ENCODE data around the gene PIK3R2.

GRCh38 chr19:18205200-18205892 is 52.4 kb downstream of the PIK3R2 start:
- no peak for TF ChIP-seq POLR2AphosphoS5 (IDR thresholded peaks at IDR 0.05; ENCODE audit: low read depth, low read length)
- no peak for TF ChIP-seq TAF1 (IDR thresholded peaks at IDR 0.05; ENCODE audit: borderline replicate concordance, insufficient read depth, low read length)
- TF ChIP-seq REST (IDR thresholded peaks at IDR 0.05; ENCODE audit: insufficient read depth in 1 of 2, low read depth in 2 of 2, low read length in 2 of 2), result no peak
- TF ChIP-seq SIN3A (IDR thresholded peaks at IDR 0.05; ENCODE audit: borderline replicate concordance, insufficient read depth, low read length), result 0 out of 2 replicates have a peak, but pooled peaks have one; percentile 47
- TF ChIP-seq FOXP2 (optimal IDR thresholded peaks at IDR 0.05; ENCODE audit: borderline replicate concordance, extremely low read depth, extremely low read length, insufficient read depth), result no peak
